COLO829 (cell line): ENCODE results near the gene DEDD.

Experiments used
- DNase-seq: peaks from one replicate; pipeline ENCODE4 v3.0.0; 2012; ENCODE audit warnings: low spot score

Gene DEDD, protein sequence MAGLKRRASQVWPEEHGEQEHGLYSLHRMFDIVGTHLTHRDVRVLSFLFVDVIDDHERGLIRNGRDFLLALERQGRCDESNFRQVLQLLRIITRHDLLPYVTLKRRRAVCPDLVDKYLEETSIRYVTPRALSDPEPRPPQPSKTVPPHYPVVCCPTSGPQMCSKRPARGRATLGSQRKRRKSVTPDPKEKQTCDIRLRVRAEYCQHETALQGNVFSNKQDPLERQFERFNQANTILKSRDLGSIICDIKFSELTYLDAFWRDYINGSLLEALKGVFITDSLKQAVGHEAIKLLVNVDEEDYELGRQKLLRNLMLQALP

DNA sequence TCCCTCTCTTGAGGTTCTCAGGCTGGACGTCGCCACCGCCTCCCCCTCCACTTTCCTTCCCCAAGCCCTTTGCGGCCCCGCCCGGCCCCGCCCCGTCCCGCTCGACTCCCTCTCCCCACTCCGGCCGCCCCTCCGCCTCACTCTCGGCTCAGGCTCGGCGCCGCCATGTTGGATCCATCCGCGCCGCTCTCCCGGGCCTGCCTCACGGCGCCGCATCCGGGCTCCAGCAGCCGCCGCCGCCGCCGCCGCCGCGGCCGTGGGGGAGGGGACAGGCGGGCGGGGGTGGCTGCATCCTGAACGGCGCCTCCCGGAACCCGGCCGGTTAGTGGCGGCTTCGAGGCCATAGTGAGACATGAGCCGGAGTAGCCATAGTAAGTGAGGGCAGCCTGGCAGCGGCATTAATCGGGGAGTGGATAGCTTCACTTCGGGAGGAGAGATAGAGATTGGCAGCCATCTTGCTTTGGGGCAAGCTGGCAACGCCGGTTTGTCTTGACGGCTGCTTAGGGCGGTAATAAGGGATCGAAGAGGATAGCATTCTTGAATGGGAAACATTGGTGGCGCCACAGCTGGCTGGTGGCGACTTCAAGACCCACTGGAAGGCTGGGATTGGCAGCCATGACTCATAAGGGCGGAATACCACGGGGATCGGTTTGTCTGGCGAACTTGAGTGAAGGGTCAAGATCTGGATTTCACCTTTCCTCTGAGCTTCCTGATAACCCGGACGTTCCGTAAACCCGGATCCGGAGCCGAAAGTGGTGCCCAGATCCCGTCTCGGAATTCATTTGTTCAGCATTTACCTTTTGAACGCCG, at the start of gene DEDD:
Gene DEDD, minus strand, starts transcription at position 258 of the 810 bp plus-strand sequence. CDS start 8,205 bp downstream, outside the sequence.
- DNase-seq: peak; percentile 98

DNA sequence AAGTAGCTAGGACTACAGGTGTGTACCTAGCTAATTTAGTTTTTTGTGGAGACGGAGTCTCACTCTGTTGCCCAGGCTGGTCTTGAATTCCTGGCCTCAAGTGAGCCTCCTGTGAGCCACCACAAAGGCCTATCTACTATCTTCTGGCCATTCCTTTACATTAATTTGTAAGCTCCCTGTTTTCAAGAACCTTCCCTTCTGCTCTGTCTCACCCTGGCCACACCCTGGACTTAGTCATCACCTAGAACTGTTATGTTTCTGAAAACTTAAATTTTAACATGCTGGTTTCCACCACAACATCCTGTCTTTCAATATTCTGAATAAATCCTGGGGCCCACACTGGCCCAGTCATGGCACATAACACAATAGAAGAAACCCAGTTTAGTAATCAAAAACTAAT, 49.7 kb upstream of the DEDD start:
- DNase-seq: no peak

GRCh38 chr1:161180639-161181038, 48.2 kb upstream of the DEDD start:
- DNase-seq: no peak

- DNase-seq: no peak
Measured at GRCh38 chr1:161179698-161180097, 47.2 kb upstream of the DEDD start.

DNA sequence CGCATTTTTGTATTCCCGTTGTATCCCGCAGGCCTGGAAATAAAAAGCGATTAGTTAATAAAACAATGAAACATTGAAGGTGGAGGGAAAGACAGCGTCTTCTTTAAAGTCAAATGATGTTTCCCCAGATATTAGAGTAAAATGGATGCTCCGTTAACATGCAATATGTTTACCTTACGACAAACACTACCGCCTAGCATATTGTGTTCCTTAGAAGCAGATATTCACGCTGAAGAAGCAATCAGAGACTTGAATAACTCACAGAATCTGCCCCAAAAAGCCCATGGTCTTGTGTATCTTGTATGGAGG, 45.4 kb upstream of the DEDD start:
- DNase-seq: no peak

GRCh38 chr1:161177112-161177935, 44.9 kb upstream of the DEDD start, which contains the start of gene B4GALT3:
Gene B4GALT3 (minus strand): TSS chr1:161177507. CDS start chr1:161176060, 1,447 bp downstream.
- DNase-seq: peak; percentile 98

GRCh38 chr1:161176468-161177111, 44.1 kb upstream of the DEDD start:
- DNase-seq: no peak

DNA sequence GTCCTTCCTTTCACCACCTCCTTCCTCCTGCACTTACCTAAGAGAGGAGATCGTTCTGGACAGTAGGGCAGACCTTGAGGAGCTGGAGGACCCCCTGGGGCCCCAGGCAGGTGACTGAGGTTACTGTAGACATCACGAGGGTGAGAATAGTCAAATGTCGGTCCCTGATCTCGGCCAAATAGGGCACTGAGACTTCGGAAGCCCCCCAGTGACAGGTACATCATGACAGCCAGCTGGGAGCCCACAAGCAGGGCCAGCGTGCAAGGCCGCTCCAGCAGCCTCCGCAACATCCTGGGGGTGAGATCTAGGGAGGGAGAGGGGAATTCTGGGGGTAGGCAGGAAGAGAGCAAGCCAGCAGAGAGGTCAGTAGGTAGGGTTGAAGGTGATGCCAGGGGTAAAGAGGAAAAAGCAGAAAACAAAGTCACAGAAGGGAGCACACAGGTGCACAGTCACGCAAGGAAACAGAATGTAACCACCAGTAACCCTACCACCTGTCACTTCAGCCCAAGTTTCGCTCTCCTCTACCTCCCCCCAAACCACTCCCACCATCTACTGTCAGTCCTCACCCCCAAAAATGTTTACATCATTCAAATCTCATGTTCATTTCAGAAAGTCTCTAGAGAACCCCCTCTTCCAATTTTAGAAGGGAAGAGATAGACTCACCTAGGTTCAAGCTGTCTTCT, 43.4 kb upstream of the DEDD start:
- DNase-seq: no peak

DNA sequence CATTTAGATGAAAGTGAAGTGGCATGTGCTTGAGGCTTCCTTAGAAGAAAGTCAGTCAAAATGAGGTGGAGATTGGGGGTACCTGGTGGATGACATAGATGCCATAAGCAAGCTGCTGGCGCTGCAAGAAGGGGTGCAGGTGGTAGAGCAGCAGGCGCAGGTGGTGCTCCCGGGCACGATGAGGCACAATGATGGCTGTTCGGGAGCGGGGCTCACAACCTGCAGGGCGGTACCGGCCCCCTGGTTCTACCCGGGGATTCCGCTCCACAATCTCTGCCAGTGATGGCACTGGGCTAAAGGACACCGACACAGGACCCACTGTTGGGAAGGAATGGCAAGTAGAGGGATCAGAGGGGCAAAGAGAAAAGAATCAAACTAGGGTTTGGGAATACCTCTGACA, 42.4 kb upstream of the DEDD start:
- no peak for DNase-seq

DNA sequence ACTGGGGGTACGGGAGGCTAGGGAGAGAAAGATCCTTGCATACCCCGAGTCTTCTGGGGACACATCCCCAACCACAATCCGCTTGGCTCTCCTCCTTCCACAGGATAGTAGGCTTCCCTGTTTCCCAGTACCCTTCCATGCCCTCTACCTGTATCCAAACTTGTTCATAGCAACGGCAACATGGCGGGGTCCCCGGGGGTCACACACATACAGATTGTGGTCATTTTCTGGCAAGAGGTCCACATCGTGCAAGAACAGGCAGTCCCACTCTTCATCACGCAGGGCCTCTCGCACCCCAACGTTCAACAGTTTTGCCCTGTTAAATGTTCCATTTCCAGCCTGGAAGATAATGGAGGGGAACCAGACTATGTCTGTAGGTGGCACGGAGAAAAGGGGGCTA, 41.2 kb upstream of the DEDD start:
- no peak for DNase-seq

- no peak for DNase-seq
Measured at GRCh38 chr1:161172776-161173376, 40.4 kb upstream of the DEDD start.

DNA sequence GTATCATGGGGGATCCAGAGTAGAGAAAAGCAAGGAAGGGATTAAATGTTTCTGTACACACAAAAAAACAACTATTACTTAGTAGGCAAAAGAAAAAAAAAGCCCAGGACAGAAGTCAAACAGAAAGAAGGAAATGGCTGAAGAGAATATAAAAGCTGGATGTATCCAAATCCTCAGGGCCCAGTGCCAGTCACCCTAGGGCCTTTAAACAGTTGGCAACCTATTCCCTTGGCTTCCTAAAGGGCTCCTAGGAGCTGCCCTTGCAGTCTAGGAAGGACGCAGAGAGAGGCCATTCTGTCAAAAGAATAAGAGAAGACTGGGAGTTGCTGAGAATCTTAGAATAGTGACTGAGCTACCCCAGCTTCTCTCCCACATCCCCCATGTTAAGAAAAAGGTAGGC, 39.9 kb upstream of the DEDD start:
- DNase-seq: no peak

DNA sequence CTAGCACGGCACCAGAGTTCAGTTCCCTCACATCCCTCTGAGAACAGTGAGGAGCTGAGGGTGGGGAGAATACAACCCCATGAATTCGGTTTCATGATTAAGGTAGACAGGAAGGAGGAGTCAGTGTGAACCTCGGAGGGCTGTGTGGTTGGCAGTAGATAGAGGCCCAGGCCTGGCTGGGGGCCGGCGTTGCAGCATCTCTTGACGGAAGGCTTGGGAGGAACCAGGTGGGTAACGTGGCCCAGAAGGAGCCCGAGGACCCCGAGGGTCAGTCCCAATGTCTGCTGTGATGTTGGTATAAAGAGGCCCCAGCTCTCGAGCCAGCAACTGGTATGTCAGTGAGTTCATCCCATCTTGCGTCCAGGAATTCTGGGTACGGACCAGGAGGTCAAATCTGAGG, 39.2 kb upstream of the DEDD start:
- DNase-seq: no peak

- DNase-seq: no peak
Measured at GRCh38 chr1:161171191-161171590, 38.7 kb upstream of the DEDD start.

GRCh38 chr1:161168906-161169305, 36.4 kb upstream of the DEDD start:
- no peak for DNase-seq

DNA sequence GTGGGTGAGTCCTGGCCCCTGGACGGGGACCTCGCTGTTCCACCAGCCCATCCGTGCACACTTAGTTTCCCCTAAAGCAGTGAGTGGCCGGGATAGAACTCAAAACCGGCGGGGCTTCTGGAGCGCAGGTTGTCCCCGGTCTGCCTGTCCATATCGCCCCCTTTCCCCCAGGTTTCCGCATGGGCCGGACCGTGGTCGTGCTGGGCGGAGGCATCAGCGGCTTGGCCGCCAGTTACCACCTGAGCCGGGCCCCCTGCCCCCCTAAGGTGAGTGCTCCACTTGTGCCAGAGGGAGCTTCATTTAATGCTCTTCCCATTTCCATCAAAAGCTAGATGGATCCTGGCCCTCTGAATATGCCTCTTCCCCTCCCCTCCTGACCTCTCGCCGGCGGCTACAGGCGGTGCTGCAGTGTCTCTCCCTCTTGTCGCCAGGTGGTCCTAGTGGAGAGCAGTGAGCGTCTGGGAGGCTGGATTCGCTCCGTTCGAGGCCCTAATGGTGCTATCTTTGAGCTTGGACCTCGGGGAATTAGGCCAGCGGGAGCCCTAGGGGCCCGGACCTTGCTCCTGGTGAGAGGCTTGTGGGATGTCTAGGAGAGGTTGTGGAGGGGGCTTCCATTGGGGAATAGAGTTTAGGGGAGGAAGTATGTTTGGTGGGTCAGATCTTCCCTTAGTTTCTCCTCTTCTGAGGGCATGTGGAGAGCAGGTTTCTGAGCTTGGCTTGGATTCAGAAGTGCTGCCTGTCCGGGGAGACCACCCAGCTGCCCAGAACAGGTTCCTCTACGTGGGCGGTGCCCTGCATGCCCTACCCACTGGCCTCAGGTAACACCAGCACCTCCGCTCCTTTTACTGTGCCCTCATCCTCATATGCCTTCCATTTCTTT, 34.4 kb upstream of the DEDD start:
- no peak for DNase-seq

DNA sequence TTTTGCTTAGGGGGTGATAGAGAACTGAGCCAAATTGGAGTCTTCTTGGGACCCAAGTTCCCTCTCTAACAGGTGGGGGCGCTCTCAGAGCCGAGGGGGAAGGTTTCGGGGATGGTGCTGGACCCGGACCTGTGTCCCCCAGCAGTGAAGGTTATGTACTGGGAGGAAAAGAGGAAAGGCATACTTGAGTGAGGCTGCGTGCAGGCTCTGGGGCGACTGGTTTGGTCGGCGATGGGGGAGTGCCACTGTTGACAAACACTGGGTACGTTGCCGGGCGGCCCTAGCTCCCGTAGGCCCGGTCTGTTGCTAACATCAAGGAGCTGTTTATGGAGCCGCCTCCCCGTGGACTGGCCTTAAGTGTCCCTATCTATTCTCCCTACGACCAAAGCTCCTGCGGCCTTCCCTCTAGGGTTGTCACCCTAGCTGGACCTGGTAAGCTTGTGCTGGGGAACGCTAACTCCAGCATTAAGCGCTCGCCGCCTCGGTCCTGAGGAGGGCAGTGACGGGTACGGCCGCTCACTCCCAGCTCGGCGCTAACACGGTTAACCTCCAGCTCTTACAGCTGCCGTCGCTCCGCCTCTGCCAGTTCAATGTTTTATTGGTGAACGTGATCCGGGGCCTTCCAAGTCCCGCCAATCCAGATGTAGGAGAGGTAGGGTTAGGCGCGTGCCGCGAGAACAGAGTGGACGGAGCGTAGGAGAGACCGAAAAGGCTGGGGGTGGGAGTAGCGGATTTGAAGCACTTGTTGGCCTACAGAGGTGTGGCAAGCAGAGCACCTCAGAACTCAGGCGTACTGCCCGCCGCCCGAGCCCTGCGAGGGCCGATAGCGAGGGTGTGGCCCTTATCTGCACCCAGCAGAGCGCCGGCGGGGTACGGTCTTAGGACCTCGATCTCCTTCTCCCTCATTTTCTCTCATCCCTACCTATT, 33.5 kb upstream of the DEDD start, which contains the start of gene PPOX:
Gene PPOX, plus strand, starts transcription at position 685 of the 927 bp plus-strand sequence. CDS start 422 bp downstream, outside the sequence.
- DNase-seq: peak; percentile 96

DNA sequence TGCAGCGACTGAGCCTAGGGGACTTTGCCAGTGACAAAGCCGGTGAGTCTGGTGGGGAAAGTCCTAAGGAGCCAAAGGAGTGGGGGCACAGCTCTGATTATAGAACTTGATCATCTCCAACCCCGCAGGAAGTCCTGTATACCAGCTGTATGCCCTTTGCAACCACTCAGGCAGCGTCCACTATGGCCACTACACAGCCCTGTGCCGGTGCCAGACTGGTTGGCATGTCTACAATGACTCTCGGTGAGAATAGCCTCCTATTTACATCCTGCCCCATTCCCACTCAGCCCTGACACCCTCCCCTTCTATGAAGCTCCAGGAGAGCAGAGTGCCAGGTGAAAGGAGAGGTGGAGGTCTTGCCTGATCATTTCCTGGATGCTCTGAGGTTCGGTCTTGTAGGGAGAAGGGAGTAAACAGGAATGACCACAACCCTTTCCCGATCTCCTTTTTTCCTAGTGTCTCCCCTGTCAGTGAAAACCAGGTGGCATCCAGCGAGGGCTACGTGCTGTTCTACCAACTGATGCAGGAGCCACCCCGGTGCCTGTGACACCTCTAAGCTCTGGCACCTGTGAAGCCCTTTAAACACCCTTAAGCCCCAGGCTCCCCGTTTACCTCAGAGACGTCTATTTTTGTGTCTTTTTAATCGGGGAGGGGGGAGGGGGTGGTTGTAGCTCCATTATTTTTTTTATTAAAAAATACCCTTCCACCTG, 32.6 kb upstream of the DEDD start:
- DNase-seq: no peak
